AG04449 (cell line): Measurements from ENCODE around the gene CSRNP3.

Experiments
- CTCF ChIA-PET: fragments of 350-600 bp; formaldehyde crosslinking; extraction: SDS; loops from one replicate; lab custom pipeline; 2021; ENCODE audit warnings: antibody characterized with exemption; lab: Yijun Ruan, JAX
- POLR2A ChIA-PET: fragments of 400-600, 350-600 bp; formaldehyde crosslinking; extraction: SDS; loops from one replicate; lab custom pipeline; 2020; ENCODE audit warnings: antibody characterized with exemption, inconsistent platforms; lab: Yijun Ruan, JAX
- DNase-seq: peaks from one replicate; pipeline ENCODE4 v3.0.0-alpha.2; 2010; ENCODE audit warnings: low read depth, low spot score
- H3K4me3 ChIP-seq: 2 replicates; pipeline ENCODE4 v1.5.1; 2011; ENCODE audit warnings: low read depth, mild to moderate bottlenecking, control low read depth, low read length
- TF ChIP-seq, protein P1 (sequence below): IDR thresholded peaks from one replicate; pipeline ENCODE4 v1.5.1; 2011; ENCODE audit warnings: mild to moderate bottlenecking, moderate library complexity, low read length, control low read depth, inconsistent platforms; ENCODE audit not compliant: insufficient read depth; ENCODE audit errors: missing control alignments

CSRNP3 gene

DNA sequence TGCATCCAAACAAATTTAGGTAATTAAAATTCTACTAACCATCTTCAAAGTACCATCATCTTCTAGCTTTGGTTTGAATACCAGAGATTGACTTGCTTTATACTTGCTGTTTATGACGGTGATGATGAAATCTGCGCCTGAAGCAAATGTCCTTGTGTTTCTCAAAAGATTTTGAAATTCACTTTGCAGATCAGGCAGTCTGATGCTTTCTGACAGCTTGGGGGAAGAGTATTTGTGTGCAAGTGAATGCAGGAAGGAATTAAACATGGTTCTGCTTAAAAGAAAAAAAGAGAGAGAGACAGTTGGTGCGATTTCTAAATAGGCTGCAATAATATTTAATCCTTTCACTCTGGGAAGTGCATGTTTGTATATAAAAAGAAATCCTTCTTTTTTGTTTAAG lies 29.6 kb downstream of the CSRNP3 start:
- TF ChIP-seq, protein P1, sequence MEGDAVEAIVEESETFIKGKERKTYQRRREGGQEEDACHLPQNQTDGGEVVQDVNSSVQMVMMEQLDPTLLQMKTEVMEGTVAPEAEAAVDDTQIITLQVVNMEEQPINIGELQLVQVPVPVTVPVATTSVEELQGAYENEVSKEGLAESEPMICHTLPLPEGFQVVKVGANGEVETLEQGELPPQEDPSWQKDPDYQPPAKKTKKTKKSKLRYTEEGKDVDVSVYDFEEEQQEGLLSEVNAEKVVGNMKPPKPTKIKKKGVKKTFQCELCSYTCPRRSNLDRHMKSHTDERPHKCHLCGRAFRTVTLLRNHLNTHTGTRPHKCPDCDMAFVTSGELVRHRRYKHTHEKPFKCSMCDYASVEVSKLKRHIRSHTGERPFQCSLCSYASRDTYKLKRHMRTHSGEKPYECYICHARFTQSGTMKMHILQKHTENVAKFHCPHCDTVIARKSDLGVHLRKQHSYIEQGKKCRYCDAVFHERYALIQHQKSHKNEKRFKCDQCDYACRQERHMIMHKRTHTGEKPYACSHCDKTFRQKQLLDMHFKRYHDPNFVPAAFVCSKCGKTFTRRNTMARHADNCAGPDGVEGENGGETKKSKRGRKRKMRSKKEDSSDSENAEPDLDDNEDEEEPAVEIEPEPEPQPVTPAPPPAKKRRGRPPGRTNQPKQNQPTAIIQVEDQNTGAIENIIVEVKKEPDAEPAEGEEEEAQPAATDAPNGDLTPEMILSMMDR, result no peak
- POLR2A ChIA-PET, result no interaction called here
- no peak overlapping the region for H3K4me3 ChIP-seq
- DNase-seq, result no peak
- CTCF ChIA-PET, result no interaction called here

DNA sequence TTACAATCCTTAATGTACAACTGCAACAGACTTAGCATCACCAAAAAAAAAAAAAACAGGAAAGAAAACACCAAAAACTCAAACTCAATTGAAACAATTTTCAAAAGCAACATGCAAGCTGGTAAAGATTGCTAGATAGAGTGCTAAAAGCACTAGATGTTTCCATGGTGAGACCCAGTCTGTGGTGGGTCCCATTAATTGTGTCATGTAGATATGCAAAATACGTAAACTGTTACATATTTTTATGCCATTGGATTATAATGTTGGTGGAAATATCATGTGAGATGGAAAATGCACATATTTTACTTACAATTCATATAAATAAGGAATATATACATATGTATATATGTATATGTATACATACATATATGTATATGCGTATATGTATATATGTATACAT lies 30.5 kb downstream of the CSRNP3 start:
- TF ChIP-seq, protein P1, result no peak
- H3K4me3 ChIP-seq, result no peak overlapping the region
- POLR2A ChIA-PET, result no interaction called here
- CTCF ChIA-PET, result no interaction called here
- no peak for DNase-seq

GRCh38 chr2:165500816-165501215 lies 31.3 kb downstream of the CSRNP3 start:
- POLR2A ChIA-PET, result no interaction called here
- CTCF ChIA-PET, result no interaction called here

GRCh38 chr2:165505514-165505913 lies 36.0 kb downstream of the CSRNP3 start:
- POLR2A ChIA-PET, result no interaction called here

More at GRCh38 chr2:165500816-165501215, 31.3 kb downstream of the CSRNP3 start:
- H3K4me3 ChIP-seq, result no peak overlapping the region
- TF ChIP-seq, protein P1, result no peak
- no peak for DNase-seq

DNA sequence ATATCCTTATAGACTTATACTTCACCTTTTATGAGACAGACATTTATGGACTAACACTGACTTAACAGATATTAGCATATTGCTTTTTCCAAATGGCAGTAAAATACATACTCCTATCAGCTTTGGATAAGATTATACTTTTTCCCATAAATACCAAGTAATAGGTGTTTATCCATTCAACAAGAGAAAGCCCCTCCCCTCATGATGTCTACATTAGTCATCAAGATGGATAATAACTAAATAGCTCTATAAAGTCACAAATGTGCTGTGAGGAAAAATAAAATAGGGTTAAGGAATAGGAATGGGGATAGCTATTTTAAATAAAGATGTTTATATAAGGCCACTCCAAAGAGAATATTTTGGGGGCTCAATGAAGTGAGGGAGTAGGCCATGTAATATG lies 39.4 kb downstream of the CSRNP3 start:
- no peak for DNase-seq
- POLR2A ChIA-PET, result no interaction called here
- CTCF ChIA-PET, result no interaction called here

More at GRCh38 chr2:165505514-165505913, 36.0 kb downstream of the CSRNP3 start:
- CTCF ChIA-PET, result no interaction called here
- no peak for DNase-seq
- TF ChIP-seq, protein P1, result no peak
- no peak overlapping the region for H3K4me3 ChIP-seq

GRCh38 chr2:165513479-165513878 lies 44.0 kb downstream of the CSRNP3 start:
- TF ChIP-seq, protein P1, result no peak
- DNase-seq, result no peak
- H3K4me3 ChIP-seq, result no peak overlapping the region
- ChIA-PET POLR2A (no interaction called here), CTCF (no interaction called here)

More for the DNA sequence above, 39.4 kb downstream of the CSRNP3 start:
- TF ChIP-seq, protein P1, result no peak
- H3K4me3 ChIP-seq, result no peak overlapping the region
